Sigmoid colon (tissue), 7 donors: Measurements from ENCODE around the gene PLEKHA7. TPM values are rescaled to one million over a fixed set of nuclear protein-coding genes. Genes with fewer than 3 reads are reported as not detected.

Source experiments
- DNase-seq: peaks from one replicate; pipeline ENCODE4 v3.0.0-alpha.2; 2019
- H3K27ac ChIP-seq, 4 donors: fragments of 200-600 bp; sonication (generic); one replicate each; pipeline ENCODE4 v1.5.1; 2016 to 2019; ENCODE audit warnings: mild to moderate bottlenecking in 1 of 4
- H3K27me3 ChIP-seq, 3 donors: fragments of 200-600 bp; sonication (generic); one replicate each; pipeline ENCODE4 v1.5.1; 2019; ENCODE audit warnings: mild to moderate bottlenecking in 1 of 3
- H3K36me3 ChIP-seq, 4 donors: fragments of 200-600 bp; sonication (generic); one replicate each; pipeline ENCODE4 v1.5.1; 2016 to 2019
- H3K4me1 ChIP-seq, 4 donors: fragments of 200-600 bp; sonication (generic); one replicate each; pipeline ENCODE4 v1.5.1; 2017 to 2019
- H3K4me3 ChIP-seq, 4 donors: fragments of 200-600 bp; sonication (generic); one replicate each; pipeline ENCODE4 v1.5.1; 2017 to 2019; ENCODE audit warnings: mild to moderate bottlenecking in 2 of 4, moderate library complexity in 1 of 4
- H3K9me3 ChIP-seq, 4 donors: fragments of 200-600 bp in 3 of 4; sonication (generic) in 3 of 4; one replicate each; pipeline versions ENCODE4 v1.5.1 to v1.6.1; 2013 to 2019
- EP300 ChIP-seq, 4 donors: sonication (generic); formaldehyde crosslinking; IDR thresholded peaks; one replicate each; pipeline ENCODE4 v1.6.1; 2017; ENCODE audit warnings: antibody characterized with exemption in 4 of 4
- POLR2A ChIP-seq, 2 donors: fragments of 450-650 bp; IDR thresholded peaks; one replicate each; pipeline ENCODE4 v1.6.1; 2016; ENCODE audit warnings: antibody characterized with exemption in 2 of 2, mild to moderate bottlenecking in 2 of 2, moderate library complexity in 2 of 2
- POLR2AphosphoS5 ChIP-seq, 4 donors: sonication (generic); formaldehyde crosslinking; IDR thresholded peaks; one replicate each; pipeline ENCODE4 v1.6.1; 2017; ENCODE audit warnings: antibody characterized with exemption in 4 of 4
- WGBS, 2 donors: extraction: QIAGEN DNeasy Blood & Tissue Kit; methylation state at CpG; one replicate each; pipeline ENCODE4 v1.1.7; 2013; 5-methylcytosine and 5-hydroxymethylcytosine counted together
- intact Hi-C: fragments of 100-400 bp; cut with DNase I; formaldehyde crosslinking; loops from one replicate; pipeline ENCODE4 v1.15.1; 2023
- polyA plus RNA-seq, 3 donors: library from polyadenylated mRNA; stranded (reverse); fragments of 200-250 nt; gene quantifications; one replicate each; pipeline ENCODE4 v1.2.3, GENCODE V29; 2013
- total RNA-seq, 4 donors: library from RNA; depleted of rRNA; stranded (reverse); fragments of >200 nt; gene quantifications; one replicate each; pipeline ENCODE4 v1.1.0, GENCODE V29; 2016
- TF ChIP-seq, protein P1 (sequence below), 4 experiments: fragments of 450-650 bp in 3 of 4; fragments of 200-600 bp in 1 of 4; IDR thresholded peaks; one replicate each; pipeline ENCODE4 v1.5.1; 2016 to 2019; ENCODE audit warnings: antibody characterized with exemption in 4 of 4, mild to moderate bottlenecking in 3 of 4, moderate library complexity in 2 of 4
- donor health status: healthy with polysubstance abuse.
- donor health status: Bipolar disorder and iron deficiency.
- donor health status: healthy.

The PLEKHA7 gene
- total and polyA plus RNA-seq, 7 donors, result 2.9 to 45.3 (median 10.2) TPM

DNA sequence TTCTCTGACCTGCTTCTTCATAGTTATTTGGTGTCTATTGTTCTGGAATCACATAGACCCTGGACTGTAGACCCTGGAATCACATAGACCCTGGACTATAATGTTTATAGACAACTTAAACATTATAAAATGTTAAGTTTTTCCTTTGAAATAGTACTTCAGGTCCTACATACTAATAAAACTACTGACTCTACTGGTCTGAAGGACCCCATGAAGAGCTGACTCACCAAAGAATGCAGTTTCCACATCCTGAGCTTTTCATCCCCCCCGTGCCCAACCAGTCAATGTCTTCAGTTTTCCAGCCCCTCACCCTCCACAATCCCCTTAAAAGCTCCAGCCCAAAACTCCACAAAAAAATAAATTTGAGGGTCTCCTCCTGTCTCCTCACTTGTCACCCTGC, 6.6 kb upstream of the PLEKHA7 start:
- Histone ChIP-seq H3K9me3 (no peaks in the 10 kb centered on the region), H3K27ac (no peak overlapping the region), H3K27me3 (no peaks in the 10 kb centered on the region), H3K4me1 (no peaks in the 10 kb centered on the region), H3K4me3 (no peak overlapping the region), H3K36me3 (no peaks in the 10 kb centered on the region)
- 90 to 96% methylated on average over 1 of the region's 1 CpG for WGBS, 2 donors
- TF ChIP-seq EP300 (IDR thresholded peaks at IDR 0.05) (no peak), POLR2A (IDR thresholded peaks at IDR 0.05) (no peak), POLR2AphosphoS5 (IDR thresholded peaks at IDR 0.05) (no peak)
- TF ChIP-seq, protein P1, sequence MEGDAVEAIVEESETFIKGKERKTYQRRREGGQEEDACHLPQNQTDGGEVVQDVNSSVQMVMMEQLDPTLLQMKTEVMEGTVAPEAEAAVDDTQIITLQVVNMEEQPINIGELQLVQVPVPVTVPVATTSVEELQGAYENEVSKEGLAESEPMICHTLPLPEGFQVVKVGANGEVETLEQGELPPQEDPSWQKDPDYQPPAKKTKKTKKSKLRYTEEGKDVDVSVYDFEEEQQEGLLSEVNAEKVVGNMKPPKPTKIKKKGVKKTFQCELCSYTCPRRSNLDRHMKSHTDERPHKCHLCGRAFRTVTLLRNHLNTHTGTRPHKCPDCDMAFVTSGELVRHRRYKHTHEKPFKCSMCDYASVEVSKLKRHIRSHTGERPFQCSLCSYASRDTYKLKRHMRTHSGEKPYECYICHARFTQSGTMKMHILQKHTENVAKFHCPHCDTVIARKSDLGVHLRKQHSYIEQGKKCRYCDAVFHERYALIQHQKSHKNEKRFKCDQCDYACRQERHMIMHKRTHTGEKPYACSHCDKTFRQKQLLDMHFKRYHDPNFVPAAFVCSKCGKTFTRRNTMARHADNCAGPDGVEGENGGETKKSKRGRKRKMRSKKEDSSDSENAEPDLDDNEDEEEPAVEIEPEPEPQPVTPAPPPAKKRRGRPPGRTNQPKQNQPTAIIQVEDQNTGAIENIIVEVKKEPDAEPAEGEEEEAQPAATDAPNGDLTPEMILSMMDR (IDR thresholded peaks at IDR 0.05), result no peak
- DNase-seq, result no peak
- intact Hi-C loops, result no loop called here

- H3K27ac ChIP-seq, result no peak overlapping the region
- peaks cover 0 to 12% (median 5%) of the 10 kb centered on the region in 3 donors for H3K27me3 ChIP-seq
- H3K4me3 ChIP-seq, result no peak overlapping the region
- no peaks in the 10 kb centered on the region for H3K36me3 ChIP-seq
- peaks cover 0 to 8% (median 6%) of the 10 kb centered on the region in 4 donors for H3K4me1 ChIP-seq
- no peak for TF ChIP-seq POLR2AphosphoS5 (IDR thresholded peaks at IDR 0.05)
- TF ChIP-seq, protein P1 (IDR thresholded peaks at IDR 0.05), result no peak
- no peak for TF ChIP-seq EP300 (IDR thresholded peaks at IDR 0.05)
- no peak for TF ChIP-seq POLR2A (IDR thresholded peaks at IDR 0.05)
- 38 to 68% methylated on average over 1 of the region's 1 CpG for WGBS, 2 donors
- no peaks in the 10 kb centered on the region for H3K9me3 ChIP-seq
- DNase-seq, result no peak
- intact Hi-C loops, result no loop called here
Measured at GRCh38 chr11:17019232-17019631, 5.0 kb upstream of the PLEKHA7 start.

GRCh38 chr11:17015627-17016126, 1.5 kb upstream of the PLEKHA7 start:
- intact Hi-C loops, result no loop called here
- Histone ChIP-seq H3K9me3 (no peaks in the 10 kb centered on the region), H3K36me3 (no peaks in the 10 kb centered on the region), H3K27ac (no peak overlapping the region), H3K4me3 (no peak overlapping the region), H3K4me1 (peaks cover 0 to 16% (median 14%) of the 10 kb centered on the region in 4 donors), H3K27me3 (peaks cover 3 to 24% (median 14%) of the 10 kb centered on the region in 3 donors)
- 69 to 78% methylated on average over 16 of the region's 16 CpGs for WGBS, 2 donors
- no peak for TF ChIP-seq POLR2A (IDR thresholded peaks at IDR 0.05)
- TF ChIP-seq POLR2AphosphoS5 (IDR thresholded peaks at IDR 0.05), result no peak
- no peak for TF ChIP-seq EP300 (IDR thresholded peaks at IDR 0.05)
- TF ChIP-seq, protein P1 (IDR thresholded peaks at IDR 0.05), result no peak
- DNase-seq, result no peak

- Histone ChIP-seq H3K27ac (peak overlapping the region in 1 of 4 donors; percentile 56), H3K9me3 (no peaks in the 10 kb centered on the region), H3K36me3 (no peaks in the 10 kb centered on the region), H3K27me3 (peaks cover 3 to 24% (median 14%) of the 10 kb centered on the region in 3 donors), H3K4me1 (peaks cover 0 to 16% (median 14%) of the 10 kb centered on the region in 4 donors), H3K4me3 (peak overlapping the region; percentile 5 to 85 (median 78))
- TF ChIP-seq POLR2A (IDR thresholded peaks at IDR 0.05) (no peak), EP300 (IDR thresholded peaks at IDR 0.05) (no peak), POLR2AphosphoS5 (IDR thresholded peaks at IDR 0.05) (no peak)
- TF ChIP-seq, protein P1 (IDR thresholded peaks at IDR 0.05), result no peak
- peak; percentile 46 for DNase-seq
- 4 to 15% methylated on average over 25 of the region's 25 CpGs for WGBS, 2 donors
- intact Hi-C loops, result no loop called here
Measured at GRCh38 chr11:17014833-17015626, 816 bp upstream of the PLEKHA7 start.
